ENCODE measurements around the gene ABRAXAS1.
A peak's percentile ranks its signal among the peaks of the same experiment; 100 is the strongest.
"Not testable (repeated sequence)": the region's sequence is repeated elsewhere in the genome, so short reads cannot be mapped to it uniquely, and the experiment has no call there.

Gene ABRAXAS1

DNA sequence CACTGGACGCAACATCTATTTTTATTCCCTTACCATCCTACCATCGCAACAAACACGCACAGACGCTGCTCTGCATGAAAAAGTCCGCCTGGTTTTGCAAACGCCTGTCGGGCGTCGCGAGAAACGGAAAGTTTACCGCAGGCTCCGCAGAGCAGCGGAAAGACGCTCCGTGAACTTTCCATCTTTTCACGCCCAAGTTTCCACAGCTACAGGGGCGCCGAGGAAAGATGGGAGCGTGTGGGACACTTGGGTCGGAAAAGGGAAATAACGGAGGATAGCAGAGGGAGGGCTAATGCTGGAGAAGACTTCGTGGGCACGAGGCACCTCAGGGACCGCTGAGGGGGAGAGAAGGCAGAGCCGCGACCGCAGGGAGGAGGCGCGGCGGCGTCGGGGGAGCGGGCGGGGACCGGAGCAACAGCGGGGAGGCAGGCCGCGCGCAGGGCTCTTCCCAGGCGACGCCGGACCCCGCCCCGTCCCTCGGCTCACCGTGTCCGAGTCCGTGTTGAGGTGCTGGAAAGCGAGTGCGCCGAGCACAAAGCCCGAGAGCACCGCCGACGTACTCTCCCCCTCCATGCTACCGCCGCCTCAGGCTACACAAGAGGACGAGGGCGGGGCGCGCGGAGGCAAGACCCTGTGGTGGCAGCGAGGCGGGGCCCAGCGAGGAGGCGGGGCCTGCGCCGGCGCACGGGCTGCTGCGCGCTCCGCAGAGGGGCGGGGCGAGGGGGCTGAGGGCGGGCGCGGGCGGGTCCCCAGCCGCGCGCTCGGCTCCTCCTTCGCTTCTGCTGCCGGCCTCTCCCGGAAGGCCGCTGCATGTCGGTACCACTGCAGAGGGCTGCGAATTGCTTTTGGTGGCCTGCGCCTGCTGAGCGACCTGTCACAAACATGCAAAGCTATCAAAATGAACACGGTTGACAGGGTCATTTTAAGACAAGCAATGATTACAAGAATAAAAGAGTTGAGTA is at the start of gene ABRAXAS1:
Gene ABRAXAS1, minus strand, starts transcription at position 601 of the 962 bp plus-strand sequence. Its CDS starts 28 bp downstream, at position 573.
- DNase-seq, result peak; percentile 89

DNA sequence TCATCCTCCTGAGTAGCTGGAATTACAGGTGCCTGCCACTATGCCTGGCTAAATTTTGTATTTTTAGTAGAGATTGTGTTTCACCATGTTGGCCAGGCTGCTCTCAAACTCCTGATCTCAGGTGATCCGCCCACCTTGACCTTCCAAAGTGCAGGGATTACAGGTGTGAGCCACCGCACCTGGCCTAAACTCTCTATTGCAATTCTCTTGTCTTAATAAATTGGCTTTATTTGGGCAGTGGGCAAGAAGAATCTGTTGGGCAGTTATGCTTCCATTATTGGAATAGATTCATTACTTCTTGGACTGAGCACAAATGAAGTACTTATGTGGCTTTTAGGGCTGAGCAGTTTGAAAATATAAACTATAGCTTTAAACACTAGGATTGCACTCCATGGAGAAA is 42.8 kb upstream of the ABRAXAS1 start:
- DNase-seq, result no peak

GRCh38 chr4:83522239-83522638 is 37.3 kb upstream of the ABRAXAS1 start:
- no peak for DNase-seq

DNA sequence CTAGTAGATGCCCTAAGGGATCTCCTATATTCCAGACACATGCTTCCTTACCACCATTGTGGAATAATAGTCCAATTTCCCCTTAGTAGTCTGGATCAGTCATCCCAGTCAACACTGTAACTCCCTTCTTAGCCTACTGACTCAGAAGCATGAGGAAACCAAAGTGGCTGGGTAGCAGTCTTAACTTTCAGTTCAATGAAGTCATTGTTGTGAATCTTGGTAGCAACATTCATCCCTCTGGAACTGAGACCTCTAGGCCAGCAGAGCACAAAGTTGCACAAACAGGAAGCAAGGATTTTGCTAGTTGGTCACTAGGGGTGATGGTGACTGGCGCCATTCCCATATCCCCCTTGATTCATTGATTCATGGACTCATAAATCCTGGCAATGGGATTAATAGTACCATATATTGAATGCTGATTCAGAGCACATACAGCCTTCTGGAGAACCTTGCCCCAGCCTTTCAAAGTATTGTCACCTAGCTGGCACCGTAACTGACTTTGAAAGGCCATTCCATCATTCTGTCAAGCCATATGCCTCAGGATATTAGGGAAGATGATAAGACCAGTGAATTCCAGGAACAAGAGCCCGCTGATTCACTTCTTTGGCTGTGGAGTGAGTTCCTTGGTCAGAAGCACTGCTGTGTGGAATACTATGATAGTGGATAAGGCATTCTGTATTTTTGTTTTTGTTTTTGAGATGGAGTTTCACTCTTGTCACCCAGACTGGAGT is 31.3 kb upstream of the ABRAXAS1 start:
- DNase-seq, result no peak

DNA sequence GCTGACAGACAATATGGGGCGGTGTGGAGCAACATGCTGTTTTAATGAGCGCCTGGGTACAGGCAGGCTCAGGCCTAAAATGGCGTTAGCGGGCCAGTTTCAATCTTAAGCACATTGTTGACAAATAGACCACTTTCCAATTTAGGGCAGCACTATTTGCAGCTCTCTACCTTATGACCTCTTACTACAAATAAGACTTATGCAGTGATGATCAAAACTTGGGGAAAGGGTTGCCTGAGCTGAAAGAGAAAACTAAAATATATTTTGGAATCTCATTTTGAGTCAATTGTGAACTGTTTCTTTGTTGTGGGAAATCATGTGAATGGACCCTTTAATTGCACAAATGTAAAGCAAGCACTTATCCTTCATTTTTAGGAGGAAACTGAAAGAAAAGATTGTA is 25.5 kb upstream of the ABRAXAS1 start:
- no peak for DNase-seq

GRCh38 chr4:83509156-83509585 is 24.3 kb upstream of the ABRAXAS1 start:
- DNase-seq, result not testable (repeated sequence)

DNA sequence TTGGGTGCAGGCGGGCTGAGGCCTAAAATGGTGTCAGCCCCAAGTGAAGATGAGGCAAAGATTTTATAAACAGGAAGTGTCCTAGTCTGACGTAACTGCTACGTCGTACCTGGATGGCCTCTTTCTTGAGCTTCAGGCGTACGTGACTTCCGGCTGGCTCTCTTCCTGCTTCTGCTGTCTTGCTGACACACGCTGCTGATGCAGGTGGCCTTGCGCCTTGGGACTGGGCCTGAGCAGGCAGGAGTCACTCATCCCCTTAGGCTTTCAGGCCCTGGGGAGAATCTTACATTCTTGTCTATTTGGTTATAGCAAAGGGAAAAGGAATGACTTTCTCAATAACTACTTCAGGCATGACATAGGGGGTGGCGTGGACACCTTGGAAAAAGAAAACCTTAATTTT is 20.1 kb upstream of the ABRAXAS1 start:
- DNase-seq, result no peak

DNA sequence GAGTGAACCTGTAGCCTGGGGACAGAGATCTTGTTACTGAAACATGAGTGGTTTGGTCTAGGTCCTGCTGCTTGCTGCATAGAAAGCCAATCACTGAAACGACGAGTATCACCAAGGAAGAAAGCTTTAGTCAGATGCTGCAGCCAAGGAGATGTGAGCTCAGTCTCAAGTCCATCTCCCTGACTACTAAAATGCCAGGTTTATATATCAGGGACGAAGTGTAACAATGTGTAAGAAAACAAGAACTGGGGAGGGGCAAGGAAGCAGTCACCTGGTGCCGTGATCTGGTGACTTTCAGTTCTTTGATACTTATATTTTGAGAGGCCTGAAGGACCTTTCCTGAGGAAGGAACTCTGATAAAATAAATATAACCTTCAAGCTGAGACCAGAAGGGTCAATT is 19.6 kb upstream of the ABRAXAS1 start:
- DNase-seq, result no peak

DNA sequence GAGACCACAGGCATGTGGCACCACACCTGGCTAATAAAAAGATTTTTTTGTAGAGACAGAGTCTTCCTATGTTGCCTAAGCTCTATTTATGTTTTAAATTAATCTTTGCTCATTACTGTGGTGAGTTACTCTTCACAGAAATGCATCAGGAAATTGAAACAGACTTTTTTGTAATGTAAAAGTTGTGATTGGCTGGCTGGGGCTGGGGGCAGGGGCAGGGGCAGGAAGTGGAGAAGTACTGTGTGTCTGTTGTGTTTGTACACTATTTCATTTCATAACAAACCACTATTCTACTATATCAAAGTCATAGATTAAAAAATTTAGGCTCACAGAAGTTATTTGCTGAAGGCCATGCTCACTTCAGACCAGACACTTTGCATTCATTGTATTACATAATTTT is 19.1 kb upstream of the ABRAXAS1 start:
- no peak for DNase-seq

DNA sequence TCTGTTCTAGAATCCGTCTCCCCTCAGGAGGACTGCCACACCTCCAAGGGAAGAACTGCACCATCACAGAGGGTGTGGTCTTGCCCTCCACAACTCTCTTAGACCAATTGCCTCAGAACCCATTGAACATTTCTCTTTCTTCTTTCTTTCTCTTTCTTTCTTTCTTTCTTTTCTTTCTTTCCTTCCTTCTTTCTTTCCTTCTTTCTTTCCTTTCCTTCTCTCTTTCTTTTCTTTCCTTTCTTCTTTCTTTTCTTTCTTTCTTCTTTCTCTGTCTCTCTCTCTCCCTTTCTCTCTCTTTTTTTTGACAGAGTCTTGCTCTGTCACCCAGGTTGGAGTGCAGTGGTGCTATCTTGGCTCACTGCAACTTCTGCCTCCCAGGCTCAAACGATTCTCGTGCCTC is 16.8 kb upstream of the ABRAXAS1 start:
- DNase-seq, result not testable (repeated sequence)

DNA sequence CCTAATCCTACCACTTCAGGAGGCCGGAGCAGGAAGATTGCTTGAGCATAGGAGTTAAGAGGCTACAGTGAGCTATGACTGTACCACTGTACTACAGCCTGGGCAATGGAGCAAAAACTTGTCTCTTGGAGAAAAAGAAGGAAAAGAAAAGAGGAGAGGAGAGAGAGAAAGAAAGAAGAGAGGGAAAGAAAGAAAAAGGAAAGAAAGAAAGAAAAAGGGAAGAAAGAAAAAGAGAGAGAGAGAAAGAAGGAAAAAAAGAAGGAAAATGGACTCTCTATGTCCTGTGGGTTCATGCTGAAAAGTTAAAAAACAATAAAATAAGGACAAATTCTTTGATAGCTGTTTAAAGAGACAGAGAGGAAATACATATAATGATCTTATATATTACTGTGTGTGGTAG is 13.3 kb upstream of the ABRAXAS1 start:
- DNase-seq, result no peak

- not testable (repeated sequence) for DNase-seq
These were observed 11.4 kb upstream of the ABRAXAS1 start for GRCh38 chr4:83496085-83496917.

DNA sequence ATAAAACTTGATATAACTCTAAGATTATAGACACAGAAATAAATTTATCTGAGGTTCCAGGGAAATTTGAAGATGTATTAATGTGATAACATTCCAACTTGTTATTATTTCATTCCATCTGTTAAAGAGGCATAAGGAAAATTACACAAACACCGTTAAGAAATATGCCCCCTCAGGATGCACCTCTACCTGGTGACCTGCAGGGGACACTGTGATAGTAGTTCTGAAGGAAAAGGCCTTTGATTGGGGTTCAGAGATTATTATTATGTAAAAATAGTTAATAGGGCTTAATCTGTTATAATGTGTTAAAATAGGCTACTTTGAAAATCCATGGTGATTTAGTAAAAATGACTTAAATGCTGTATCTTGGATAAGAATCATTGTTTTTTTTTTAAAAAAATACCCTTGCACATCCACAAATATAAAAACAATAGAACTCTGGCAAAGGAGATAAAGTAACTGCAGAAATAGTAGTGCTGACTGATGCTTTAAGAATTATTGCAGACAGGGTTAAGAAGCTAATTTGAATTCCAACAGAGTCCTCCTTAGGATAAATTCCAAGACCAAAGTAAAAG is 6.1 kb upstream of the ABRAXAS1 start:
- no peak for DNase-seq

- no peak for DNase-seq
These were observed 4.9 kb upstream of the ABRAXAS1 start for GRCh38 chr4:83489711-83490326.

DNA sequence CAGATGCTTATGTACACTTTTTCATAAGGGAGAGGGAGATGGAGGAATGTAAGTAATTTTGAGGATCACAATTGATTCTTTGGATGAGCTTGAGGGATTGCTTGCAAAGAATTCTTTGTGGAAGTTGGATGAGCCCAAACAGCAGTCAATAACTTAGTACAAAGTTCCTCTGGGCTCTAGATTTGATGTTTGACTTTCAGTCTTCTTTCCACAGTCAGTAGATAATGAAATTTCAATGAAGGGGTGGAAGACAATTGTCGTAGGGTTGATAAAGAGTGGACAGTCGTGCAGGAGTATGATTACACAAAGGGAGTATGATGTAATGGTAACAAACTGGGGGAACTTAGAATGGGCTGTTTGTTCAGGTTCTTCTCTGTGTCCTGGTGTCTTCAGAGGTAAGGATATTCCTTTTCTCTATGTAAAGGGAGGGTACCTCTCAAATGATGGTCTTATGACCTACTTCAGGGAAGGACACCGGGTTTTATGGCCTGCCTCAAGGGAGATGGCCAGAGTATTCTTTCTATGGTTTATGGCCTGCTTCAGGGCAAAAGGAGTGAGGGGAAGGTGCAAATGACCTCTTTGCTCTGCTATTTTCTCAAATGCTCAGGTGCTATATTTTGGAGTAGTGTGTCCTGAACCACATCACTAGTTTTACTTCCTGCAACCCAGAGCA is 1.7 kb upstream of the ABRAXAS1 start:
- no peak for DNase-seq

DNA sequence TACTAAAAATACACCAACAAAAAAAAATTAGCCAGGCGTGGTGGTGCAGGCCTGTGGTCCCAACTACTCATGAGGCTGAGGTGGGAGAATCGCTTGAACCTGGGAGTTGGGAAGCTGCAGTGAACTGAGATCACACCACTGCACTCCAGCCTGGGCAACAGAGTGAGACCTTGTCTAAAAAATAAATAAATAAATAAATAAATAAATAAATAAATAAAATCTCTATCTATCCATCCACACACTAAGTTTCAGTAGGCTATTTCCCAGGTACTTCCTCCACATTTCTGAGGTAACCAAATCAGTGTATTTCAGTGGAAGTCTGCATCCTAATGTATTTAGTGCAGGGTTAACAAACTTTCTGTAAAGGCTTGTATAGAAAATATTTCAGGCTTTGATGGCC is 10.9 kb downstream of the ABRAXAS1 start:
- DNase-seq, result no peak

DNA sequence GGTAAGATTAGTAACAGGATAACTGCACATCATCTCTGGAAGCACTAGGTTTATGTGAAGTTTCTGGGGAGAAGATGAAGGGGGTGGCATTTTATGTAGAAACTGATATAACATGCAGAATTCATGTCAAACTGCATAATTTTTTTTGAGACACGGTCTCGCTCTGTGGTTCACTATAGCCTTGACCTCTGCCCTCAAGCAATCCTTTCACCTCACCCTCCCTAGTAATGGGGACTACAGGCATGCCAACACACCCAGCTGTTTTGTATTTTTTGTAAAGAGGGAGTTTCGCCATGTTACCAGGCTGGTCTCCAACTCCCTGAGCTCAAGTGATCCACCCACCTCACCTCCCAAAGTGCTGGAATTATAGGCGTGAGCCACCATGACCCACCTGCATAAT is 11.5 kb downstream of the ABRAXAS1 start:
- DNase-seq, result no peak

GRCh38 chr4:83456184-83456501 is 28.8 kb downstream of the ABRAXAS1 start:
- no peak for DNase-seq

- DNase-seq, result peak; percentile 99
These were observed 29.4 kb downstream of the ABRAXAS1 start, which contains the start of the genes HELQ and MRPS18C for GRCh38 chr4:83455281-83456183. Gene HELQ, minus strand, starts transcription at chr4:83455823. Its CDS starts 130 bp downstream, at chr4:83455693. Gene MRPS18C, plus strand, starts transcription at chr4:83456058. Its CDS starts 20 bp downstream, at chr4:83456078.

- no peak for DNase-seq
These were observed 30.2 kb downstream of the ABRAXAS1 start for GRCh38 chr4:83454686-83455085.
